Measurements from ENCODE around the gene MAP3K8. TPM values are rescaled to one million over a fixed set of nuclear protein-coding genes. Genes with fewer than 3 reads are reported as not detected.

MAP3K8 gene
- total RNA-seq, 2 donors from 2014 or later, result 10.2 to 11.7 TPM

- Histone ChIP-seq H3K36me3 (ENCODE audit: control insufficient read depth, insufficient read depth, low read length) (peaks cover 92% of the 10 kb centered on the region), H3K27me3 (ENCODE audit: control insufficient read depth, insufficient read depth, low read length, poor library complexity, severe bottlenecking) (no peaks in the 10 kb centered on the region), H3K9me3 (ENCODE audit: control insufficient read depth, low read length) (peaks cover 5% of the 10 kb centered on the region), H3K4me1 (ENCODE audit: control insufficient read depth, insufficient read depth, low read length) (no peaks in the 10 kb centered on the region), H3K9ac (ENCODE audit: extremely low read depth, low read length, poor library complexity, severe bottlenecking) (no peak overlapping the region), H3K27ac (ENCODE audit: low read depth, low read length) (no peak overlapping the region), H3K4me3 (ENCODE audit: low read length) (no peak overlapping the region)
- Mint-ChIP-seq H3K36me3 (ENCODE audit: low read depth) (peaks cover 47% of the 10 kb centered on the region), H3K27me3 (ENCODE audit: insufficient read depth) (no peaks in the 10 kb centered on the region), H3K4me3 (no peak overlapping the region), H3K9me3 (no peaks in the 10 kb centered on the region), H3K4me1 (peaks cover 9% of the 10 kb centered on the region), H3K27ac (no peak overlapping the region)
- TF ChIP-seq CTCF (conservative IDR thresholded peaks at IDR 0.05), result no peak
- 96 to 99% methylated on average over 5 to 6 of the region's 6 CpGs for WGBS, 2 experiments (ENCODE audit: insufficient coverage in 1 of 2, insufficient read length in 1 of 2)
- DNase-seq, result no peak
Measured at GRCh38 chr10:30453764-30454527, 20.0 kb downstream of the MAP3K8 start.

DNA sequence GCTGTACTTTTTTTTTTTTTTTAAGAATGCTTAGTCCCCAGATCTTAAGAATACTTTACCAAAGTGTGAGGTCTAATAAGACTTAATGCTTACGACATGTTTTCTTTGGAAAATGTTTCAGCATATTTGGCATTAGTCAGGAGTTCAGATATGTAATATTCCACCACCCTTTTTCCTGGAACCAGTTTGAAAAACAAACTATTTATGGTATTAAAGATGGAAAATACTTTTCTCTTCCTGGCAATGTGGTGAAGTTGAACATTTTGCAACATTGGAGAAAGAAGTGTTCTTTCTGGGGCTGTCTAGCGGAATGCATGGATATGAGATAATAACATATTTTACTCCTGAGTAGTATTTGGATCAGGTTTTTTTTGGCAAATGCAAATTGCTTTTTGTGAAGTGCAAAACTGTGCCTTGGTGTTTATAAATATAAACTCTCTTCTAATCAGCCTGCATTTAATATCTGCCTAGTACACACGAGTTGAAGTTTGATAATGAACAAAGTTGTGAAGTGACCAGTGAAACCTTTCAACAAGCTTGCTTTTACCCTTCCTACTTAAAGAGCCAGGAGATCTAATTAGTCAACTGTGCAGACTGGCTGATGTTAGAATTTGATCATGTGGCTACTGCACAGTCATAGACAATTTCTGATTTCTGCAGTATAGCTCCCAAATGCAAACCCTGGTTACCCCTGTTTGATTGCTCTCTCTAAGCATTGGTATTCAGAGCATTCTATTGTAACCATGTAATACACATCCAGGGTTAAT, 20.9 kb downstream of the MAP3K8 start:
- Mint-ChIP-seq H3K9me3 (no peaks in the 10 kb centered on the region), H3K4me3 (no peak overlapping the region)
- 91% methylated on average over 3 of the region's 3 CpGs; no CpG with 5 or more reads in 1 of the 2 experiments for WGBS, 2 experiments (ENCODE audit: insufficient coverage in 1 of 2, insufficient read length in 1 of 2)

GRCh38 chr10:30455816-30456215, 21.8 kb downstream of the MAP3K8 start:
- TF ChIP-seq CTCF (conservative IDR thresholded peaks at IDR 0.05), result no peak
- H3K36me3 Mint-ChIP-seq (ENCODE audit: low read depth), result peaks cover 48% of the 10 kb centered on the region
- H3K9me3 Mint-ChIP-seq, result no peaks in the 10 kb centered on the region
- no peaks in the 10 kb centered on the region for H3K27me3 Mint-ChIP-seq (ENCODE audit: insufficient read depth)
- H3K36me3 ChIP-seq (ENCODE audit: control insufficient read depth, insufficient read depth, low read length), result peaks cover 92% of the 10 kb centered on the region
- H3K27ac ChIP-seq (ENCODE audit: low read depth, low read length), result no peak overlapping the region
- DNase-seq, result no peak
- H3K4me1 Mint-ChIP-seq, result peaks cover 9% of the 10 kb centered on the region
- H3K4me1 ChIP-seq (ENCODE audit: control insufficient read depth, insufficient read depth, low read length), result no peaks in the 10 kb centered on the region
- no peak overlapping the region for H3K4me3 ChIP-seq (ENCODE audit: low read length)
- no peaks in the 10 kb centered on the region for H3K27me3 ChIP-seq (ENCODE audit: control insufficient read depth, insufficient read depth, low read length, poor library complexity, severe bottlenecking)
- H3K9ac ChIP-seq (ENCODE audit: extremely low read depth, low read length, poor library complexity, severe bottlenecking), result no peak overlapping the region
- no peak overlapping the region for H3K4me3 Mint-ChIP-seq
- WGBS, 2 experiments (ENCODE audit: insufficient coverage in 1 of 2, insufficient read length in 1 of 2), result 89 to 100% methylated on average over 2 to 4 of the region's 4 CpGs
- H3K9me3 ChIP-seq (ENCODE audit: control insufficient read depth, low read length), result no peaks in the 10 kb centered on the region
- H3K27ac Mint-ChIP-seq, result no peak overlapping the region

More for the DNA sequence above, 20.9 kb downstream of the MAP3K8 start:
- H3K36me3 ChIP-seq (ENCODE audit: control insufficient read depth, insufficient read depth, low read length), result peaks cover 92% of the 10 kb centered on the region
- no peak overlapping the region for H3K27ac ChIP-seq (ENCODE audit: low read depth, low read length)
- no peak for TF ChIP-seq CTCF (conservative IDR thresholded peaks at IDR 0.05)
- DNase-seq, result no peak
- H3K9ac ChIP-seq (ENCODE audit: extremely low read depth, low read length, poor library complexity, severe bottlenecking), result no peak overlapping the region
- H3K27ac Mint-ChIP-seq, result no peak overlapping the region
- H3K4me1 ChIP-seq (ENCODE audit: control insufficient read depth, insufficient read depth, low read length), result no peaks in the 10 kb centered on the region
- no peaks in the 10 kb centered on the region for H3K27me3 Mint-ChIP-seq (ENCODE audit: insufficient read depth)
- H3K36me3 Mint-ChIP-seq (ENCODE audit: low read depth), result peaks cover 48% of the 10 kb centered on the region
- H3K4me3 ChIP-seq (ENCODE audit: low read length), result no peak overlapping the region
- H3K4me1 Mint-ChIP-seq, result peaks cover 9% of the 10 kb centered on the region
- H3K27me3 ChIP-seq (ENCODE audit: control insufficient read depth, insufficient read depth, low read length, poor library complexity, severe bottlenecking), result no peaks in the 10 kb centered on the region
- peaks cover 5% of the 10 kb centered on the region for H3K9me3 ChIP-seq (ENCODE audit: control insufficient read depth, low read length)
